Measurements from ENCODE around the gene TBX4.

DNA sequence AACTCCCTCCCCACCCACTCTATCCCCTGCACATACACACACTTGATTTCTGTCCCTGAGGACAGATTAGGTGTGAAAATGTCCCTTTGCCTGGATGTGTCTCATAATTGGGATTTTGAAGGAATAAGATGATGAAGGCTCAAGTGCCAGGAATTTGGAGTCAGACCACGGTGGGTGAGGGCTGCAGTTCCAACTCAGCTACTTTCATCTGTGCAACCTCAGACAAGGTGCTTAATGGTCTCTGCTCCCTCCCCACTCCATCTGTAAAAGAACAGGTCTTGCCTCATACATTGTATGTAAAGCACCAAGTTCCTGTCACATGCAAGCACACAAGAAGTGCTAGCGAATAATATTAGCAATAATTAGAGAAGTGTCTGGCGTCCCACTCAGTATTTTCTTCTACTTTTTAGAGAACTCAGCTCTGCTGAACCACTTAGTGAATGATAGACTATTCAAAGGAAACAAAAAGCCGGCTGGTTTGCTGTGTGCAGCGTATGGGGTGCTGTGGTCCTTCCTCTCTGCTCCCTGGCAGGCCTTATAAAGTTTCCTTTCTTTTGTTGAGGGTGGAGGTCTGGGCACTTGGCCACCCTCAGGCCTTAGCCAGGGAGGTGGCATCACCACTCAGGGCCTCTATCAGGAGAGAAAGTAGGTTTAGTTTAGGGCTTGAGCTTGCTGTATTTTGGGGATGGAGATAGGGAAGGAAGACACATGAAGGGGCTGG is 6.4 kb downstream of the TBX4 start:
- no peak for TF ChIP-seq EZH2 (IDR thresholded peaks at IDR 0.05; ENCODE audit: borderline replicate concordance)
- TF ChIP-seq, protein P1, sequence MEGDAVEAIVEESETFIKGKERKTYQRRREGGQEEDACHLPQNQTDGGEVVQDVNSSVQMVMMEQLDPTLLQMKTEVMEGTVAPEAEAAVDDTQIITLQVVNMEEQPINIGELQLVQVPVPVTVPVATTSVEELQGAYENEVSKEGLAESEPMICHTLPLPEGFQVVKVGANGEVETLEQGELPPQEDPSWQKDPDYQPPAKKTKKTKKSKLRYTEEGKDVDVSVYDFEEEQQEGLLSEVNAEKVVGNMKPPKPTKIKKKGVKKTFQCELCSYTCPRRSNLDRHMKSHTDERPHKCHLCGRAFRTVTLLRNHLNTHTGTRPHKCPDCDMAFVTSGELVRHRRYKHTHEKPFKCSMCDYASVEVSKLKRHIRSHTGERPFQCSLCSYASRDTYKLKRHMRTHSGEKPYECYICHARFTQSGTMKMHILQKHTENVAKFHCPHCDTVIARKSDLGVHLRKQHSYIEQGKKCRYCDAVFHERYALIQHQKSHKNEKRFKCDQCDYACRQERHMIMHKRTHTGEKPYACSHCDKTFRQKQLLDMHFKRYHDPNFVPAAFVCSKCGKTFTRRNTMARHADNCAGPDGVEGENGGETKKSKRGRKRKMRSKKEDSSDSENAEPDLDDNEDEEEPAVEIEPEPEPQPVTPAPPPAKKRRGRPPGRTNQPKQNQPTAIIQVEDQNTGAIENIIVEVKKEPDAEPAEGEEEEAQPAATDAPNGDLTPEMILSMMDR (IDR thresholded peaks at IDR 0.05; ENCODE audit: poor library complexity), result no peak
- TF ChIP-seq EZH2phosphoT487 (IDR thresholded peaks at IDR 0.05; ENCODE audit: low read depth, severe bottlenecking, unreplicated experiment), result no peak
